ENCODE results near the gene LRRC27. TPM values are rescaled to one million over a fixed set of nuclear protein-coding genes. Genes with fewer than 3 reads are reported as not detected.

The LRRC27 gene
- polyA plus RNA-seq, 3 donors, result 3.6 to 12.8 (median 3.6) TPM

- Histone ChIP-seq H3K9me3 (replicated peaks in 1 of 2; ENCODE audit: control insufficient read depth in 1 of 2, insufficient read depth in 1 of 2, low read length in 2 of 2) (no peaks in the 10 kb centered on the region), H3K79me2 (ENCODE audit: insufficient read depth, low read length) (peaks cover 87% of the 10 kb centered on the region), H3K27me3 (ENCODE audit: control insufficient read depth in 2 of 2, insufficient read depth in 2 of 2, low read length in 2 of 2) (no peaks in the 10 kb centered on the region), H3K4me2 (replicated peaks; ENCODE audit: extremely low read depth, low read length, poor library complexity, severe bottlenecking) (no peak overlapping the region), H2AFZ (ENCODE audit: insufficient read depth, low read depth, low read length, poor library complexity, severe bottlenecking) (no peak overlapping the region), H3K4me3 (replicated peaks in 1 of 3; ENCODE audit: low read depth in 2 of 3, low read length in 3 of 3) (no peak overlapping the region), H3K36me3 (replicated peaks in 1 of 2; ENCODE audit: control insufficient read depth in 1 of 2, insufficient read depth in 2 of 2, low read length in 2 of 2) (peaks cover 26 to 28% of the 10 kb centered on the region in 2 donors), H3K4me1 (ENCODE audit: control insufficient read depth in 1 of 2, insufficient read depth in 2 of 2, low read length in 2 of 2) (peaks cover 48 to 51% of the 10 kb centered on the region in 2 donors), H4K20me1 (ENCODE audit: insufficient read depth, low read length) (peaks cover 52% of the 10 kb centered on the region), H3K27ac (ENCODE audit: low read depth in 1 of 2, low read length in 2 of 2) (peak overlapping the region in 1 of 2 donors; percentile 73), H3K9ac (ENCODE audit: insufficient read depth, low read length, poor library complexity, severe bottlenecking) (no peak overlapping the region)
- Mint-ChIP-seq H3K27ac (peak overlapping the region in 1 of 7 donors; percentile 83), H3K4me3 (no peak overlapping the region), H3K4me1 (peaks cover 49% of the 10 kb centered on the region), H3K9me3 (no peaks in the 10 kb centered on the region), H3K36me3 (peaks cover 29 to 49% of the 10 kb centered on the region in 2 donors), H3K27me3 (ENCODE audit: low read depth in 3 of 3) (peaks cover 1 to 3% (median 2%) of the 10 kb centered on the region in 3 donors)
- DNase-seq, result no peak
- TF ChIP-seq CTCF (IDR thresholded peaks at IDR 0.05), result no peak
- WGBS (ENCODE audit: insufficient coverage), result 92% methylated on average over 13 of the region's 16 CpGs
- intact Hi-C loops (cut with micrococcal nuclease), result no loop called here
Measured at GRCh38 chr10:132406750-132407149, 74.8 kb downstream of the LRRC27 start.

GRCh38 chr10:132407243-132407746 is 75.3 kb downstream of the LRRC27 start:
- Mint-ChIP-seq H3K4me3 (peak overlapping the region; percentile 72 to 87), H3K27ac (peak overlapping the region; percentile 74 to 90 (median 89))
- H3K4me2 ChIP-seq (replicated peaks; ENCODE audit: extremely low read depth, low read length, poor library complexity, severe bottlenecking), result peak overlapping the region; percentile 78

More at GRCh38 chr10:132407243-132407746, 75.3 kb downstream of the LRRC27 start:
- H3K36me3 ChIP-seq (replicated peaks in 1 of 2; ENCODE audit: control insufficient read depth in 1 of 2, insufficient read depth in 2 of 2, low read length in 2 of 2), result peaks cover 26 to 28% of the 10 kb centered on the region in 2 donors
- no peak overlapping the region for H2AFZ ChIP-seq (ENCODE audit: insufficient read depth, low read depth, low read length, poor library complexity, severe bottlenecking)
- H3K9me3 ChIP-seq (replicated peaks in 1 of 2; ENCODE audit: control insufficient read depth in 1 of 2, insufficient read depth in 1 of 2, low read length in 2 of 2), result no peaks in the 10 kb centered on the region
- H3K27ac ChIP-seq (ENCODE audit: low read depth in 1 of 2, low read length in 2 of 2), result peak overlapping the region; percentile 25 to 73
- H3K79me2 ChIP-seq (ENCODE audit: insufficient read depth, low read length), result peaks cover 87% of the 10 kb centered on the region
- H3K36me3 Mint-ChIP-seq, result peaks cover 29 to 49% of the 10 kb centered on the region in 2 donors
- peaks cover 1 to 3% (median 2%) of the 10 kb centered on the region in 3 donors for H3K27me3 Mint-ChIP-seq (ENCODE audit: low read depth in 3 of 3)
- peaks cover 50% of the 10 kb centered on the region for H4K20me1 ChIP-seq (ENCODE audit: insufficient read depth, low read length)
- TF ChIP-seq CTCF (IDR thresholded peaks at IDR 0.05), result no peak
- H3K4me3 ChIP-seq (replicated peaks in 1 of 3; ENCODE audit: low read depth in 2 of 3, low read length in 3 of 3), result peak overlapping the region in 1 of 3 experiments; percentile 68
- no peak for DNase-seq
- intact Hi-C loops (cut with micrococcal nuclease), result no loop called here
- H3K9ac ChIP-seq (ENCODE audit: insufficient read depth, low read length, poor library complexity, severe bottlenecking), result peak overlapping the region; percentile 69
- peaks cover 49% of the 10 kb centered on the region for H3K4me1 Mint-ChIP-seq
- 92% methylated on average over 12 of the region's 12 CpGs for WGBS (ENCODE audit: insufficient coverage)
- H3K4me1 ChIP-seq (ENCODE audit: control insufficient read depth in 1 of 2, insufficient read depth in 2 of 2, low read length in 2 of 2), result peaks cover 48 to 51% of the 10 kb centered on the region in 2 donors
- no peaks in the 10 kb centered on the region for H3K27me3 ChIP-seq (ENCODE audit: control insufficient read depth in 2 of 2, insufficient read depth in 2 of 2, low read length in 2 of 2)
- no peaks in the 10 kb centered on the region for H3K9me3 Mint-ChIP-seq
